GM03348 (cell line): Measurements from ENCODE around the gene SAMD4A.

Experiments
- DNase-seq: peaks from one replicate; pipeline ENCODE4 v3.0.0; 2012; ENCODE audit warnings: low spot score

Gene SAMD4A

DNA sequence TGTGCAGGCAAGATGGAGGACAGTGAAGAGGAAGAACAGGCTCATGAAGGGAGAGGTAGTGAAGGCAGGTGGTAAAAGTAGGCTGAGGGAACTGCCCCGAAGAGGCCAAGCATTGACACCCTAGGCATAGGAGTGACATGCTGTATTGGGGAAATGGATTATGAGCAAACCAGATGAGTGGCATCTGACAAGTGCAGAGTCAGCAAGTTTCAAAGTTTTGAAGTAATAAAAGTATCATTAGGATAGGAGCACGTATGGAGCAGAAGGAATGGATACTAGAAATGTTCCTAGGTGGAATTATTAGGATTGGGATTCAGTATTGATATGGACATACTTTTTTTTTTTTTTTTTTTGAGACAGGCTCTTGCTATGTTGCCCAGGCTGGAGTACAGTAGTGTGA, 139.8 kb downstream of the SAMD4A start:
- no peak for DNase-seq

GRCh38 chr14:54708161-54708560, 141.2 kb downstream of the SAMD4A start:
- DNase-seq: no peak

DNA sequence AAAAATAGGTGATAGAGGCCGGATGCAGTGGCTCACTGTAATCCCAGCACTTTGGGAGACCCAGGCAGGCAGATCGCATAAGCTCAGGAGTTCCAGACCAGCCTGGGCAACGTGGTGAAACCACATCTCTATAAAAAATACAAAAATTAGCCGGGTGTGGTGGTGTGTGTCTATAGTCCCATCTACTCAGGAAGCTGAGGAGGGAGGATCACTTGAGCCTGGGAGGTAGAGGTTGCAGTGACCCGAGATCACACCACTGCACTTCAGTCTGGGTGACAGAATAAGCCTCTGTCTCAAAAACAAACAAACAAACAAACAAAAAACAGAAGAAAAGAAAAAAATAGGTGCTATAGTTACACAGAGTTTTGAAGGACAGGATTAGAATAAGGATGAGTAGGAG, 142.1 kb downstream of the SAMD4A start:
- DNase-seq: no peak

DNA sequence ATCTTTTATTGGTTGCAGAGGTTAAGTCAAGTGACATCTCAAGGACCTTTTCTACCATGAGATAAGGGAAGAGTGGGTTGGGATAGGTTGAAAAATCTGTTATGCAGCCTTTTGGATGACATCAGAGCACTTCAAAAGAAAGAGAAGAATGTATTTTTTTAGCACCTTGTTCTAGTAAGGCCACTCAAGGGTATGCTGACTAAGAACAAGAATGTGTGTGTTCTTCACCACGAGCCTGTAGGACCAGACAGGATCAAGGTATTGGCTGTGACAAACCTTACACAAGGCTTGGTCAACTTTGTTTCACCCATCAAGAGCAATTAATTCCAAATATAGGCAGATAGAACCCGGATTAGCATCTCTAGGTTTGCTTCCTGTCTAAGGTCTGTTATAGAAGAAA, 142.5 kb downstream of the SAMD4A start:
- no peak for DNase-seq

DNA sequence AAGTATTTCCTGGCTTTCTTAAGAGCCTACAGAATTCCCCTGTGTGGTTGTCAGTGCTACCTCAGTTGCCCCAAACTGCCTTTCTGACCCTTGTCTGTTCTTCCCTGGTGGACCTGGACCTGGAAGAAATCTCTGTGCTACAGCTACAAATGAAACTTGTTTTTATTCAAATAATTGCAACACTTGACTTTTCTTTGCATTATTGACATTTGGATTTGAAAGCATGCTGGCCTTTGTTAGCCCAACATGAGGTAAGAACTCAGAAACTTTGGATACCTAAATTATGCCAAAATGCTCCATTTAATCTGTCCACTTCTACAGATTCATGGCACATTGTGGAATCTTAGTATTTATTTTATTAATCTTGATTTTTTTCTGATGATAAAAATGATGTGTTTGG, 142.9 kb downstream of the SAMD4A start:
- DNase-seq: no peak

- no peak for DNase-seq
These were observed 144.4 kb downstream of the SAMD4A start for GRCh38 chr14:54711312-54711711.

DNA sequence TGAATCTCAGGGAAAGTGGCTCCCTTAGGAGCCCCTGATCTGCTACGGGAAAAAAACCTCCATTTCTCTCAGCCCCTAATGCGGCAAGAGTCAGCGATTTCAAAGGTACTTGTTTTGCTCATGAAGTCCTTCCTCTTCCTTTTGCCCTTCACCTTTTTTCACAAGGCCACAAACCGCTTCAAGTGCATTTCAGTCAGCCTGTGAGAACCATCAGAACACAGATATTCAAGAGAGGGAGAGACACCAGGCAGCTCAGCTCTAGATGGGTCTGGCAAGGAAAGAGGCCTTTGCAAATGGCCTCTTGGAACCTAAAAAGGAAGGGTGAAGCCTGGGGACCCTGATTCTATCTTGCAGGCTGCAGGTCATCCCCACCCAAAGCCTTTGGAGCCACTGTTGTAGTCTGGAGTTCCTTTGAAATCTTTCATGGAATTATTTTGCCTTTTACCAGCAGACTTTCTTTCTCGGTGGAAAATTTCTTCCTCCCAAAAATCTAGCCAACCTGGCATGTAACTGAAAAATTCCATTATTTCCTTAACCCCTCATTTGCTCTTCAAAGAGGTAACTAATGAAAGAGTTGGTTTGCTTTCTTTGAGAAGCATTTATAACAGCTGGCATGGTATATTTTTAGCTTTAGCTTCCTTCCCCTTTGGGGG, 145.0 kb downstream of the SAMD4A start:
- no peak for DNase-seq

DNA sequence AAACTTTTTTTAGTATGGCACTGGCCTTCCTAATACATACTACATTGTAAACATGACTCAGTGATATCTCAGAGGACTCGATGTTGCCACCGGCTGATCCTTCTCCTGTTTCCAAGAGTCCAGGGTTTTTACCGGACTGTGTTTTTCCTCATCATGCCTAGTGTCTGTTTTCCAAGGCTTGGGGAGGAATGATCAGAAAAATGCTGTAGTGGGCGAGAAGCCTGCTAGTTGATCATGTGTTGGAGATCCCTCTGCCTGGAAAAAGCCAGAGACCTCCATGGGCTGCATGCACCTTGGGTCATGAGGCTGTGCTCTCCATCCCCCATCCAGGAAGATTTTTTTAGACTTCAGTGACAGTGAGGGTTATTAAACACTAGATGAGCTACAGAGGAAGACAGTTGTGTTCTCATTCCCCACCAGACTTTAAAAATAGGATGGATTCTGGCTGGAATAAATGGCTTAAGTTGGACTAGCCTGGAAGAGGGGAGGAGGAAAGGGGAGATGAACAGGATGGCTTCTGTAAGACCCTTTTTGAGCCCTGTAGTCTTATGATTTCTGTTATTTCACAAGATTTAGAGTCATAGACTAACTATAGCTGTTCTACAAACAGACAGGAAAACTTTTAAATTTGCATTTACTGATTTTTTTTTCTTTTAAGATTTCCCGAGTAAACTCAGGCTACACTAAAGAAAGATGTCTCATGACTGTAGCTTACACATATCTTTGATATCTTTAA, 145.7 kb downstream of the SAMD4A start:
- DNase-seq: peak; percentile 44

DNA sequence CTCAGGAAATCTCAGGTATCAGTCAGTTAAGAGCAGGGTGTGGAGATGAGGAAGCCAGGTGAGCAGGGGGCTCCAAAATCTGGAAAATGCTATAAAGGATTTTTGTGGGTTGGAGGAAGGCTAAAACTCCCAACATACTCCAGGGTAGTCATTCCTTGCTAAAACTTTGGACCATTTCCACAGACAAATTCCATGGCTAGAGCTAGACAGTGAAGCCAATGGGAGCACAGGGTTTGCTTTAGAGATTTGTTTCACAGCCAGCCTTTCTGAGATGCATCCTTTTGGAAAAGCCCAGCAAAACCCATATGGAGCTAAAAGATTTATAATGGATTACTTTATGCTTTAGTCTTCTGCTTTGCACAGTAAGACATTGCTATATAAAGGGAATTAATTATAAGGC, 146.5 kb downstream of the SAMD4A start:
- peak; percentile 83 for DNase-seq

DNA sequence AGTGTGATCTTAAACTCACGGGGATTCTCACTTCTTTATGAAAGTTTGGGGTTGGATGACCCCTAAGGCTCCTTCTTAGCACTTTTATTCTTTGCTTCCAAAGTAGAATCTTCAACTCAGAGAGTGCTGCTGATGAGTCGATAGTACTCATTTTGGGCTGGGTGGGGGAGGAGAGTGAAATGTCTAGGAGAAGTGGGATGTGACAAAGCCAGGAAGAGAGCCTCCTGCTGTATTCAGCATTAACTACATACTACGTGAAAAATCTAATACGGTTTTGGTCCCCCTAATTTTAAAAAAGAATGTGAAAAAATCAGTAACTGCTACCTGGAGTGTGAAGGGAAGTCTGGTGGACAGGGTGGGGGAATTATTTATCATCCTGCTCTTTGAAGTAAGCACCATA, 148.3 kb downstream of the SAMD4A start:
- no peak for DNase-seq

- DNase-seq: peak; percentile 16
These were observed 148.9 kb downstream of the SAMD4A start for GRCh38 chr14:54715811-54716210.

DNA sequence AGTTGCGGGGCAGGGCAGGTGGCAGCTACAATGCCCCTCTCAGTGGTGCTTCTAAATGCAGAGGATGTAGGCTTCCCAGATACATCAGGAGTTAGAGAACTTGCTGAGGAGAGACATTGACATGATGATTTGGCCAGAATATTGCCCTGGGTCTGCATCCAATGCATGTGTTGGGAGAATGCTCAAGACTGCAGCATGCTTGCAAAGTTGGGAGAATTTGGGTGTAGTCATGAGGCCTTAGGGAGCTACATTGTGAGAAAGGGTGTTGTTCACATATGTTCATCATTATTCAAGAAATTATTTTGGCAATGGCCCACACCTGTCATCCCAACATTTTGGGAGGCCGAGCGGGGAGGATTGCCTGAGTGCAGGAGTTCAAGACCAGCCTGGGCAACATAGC, 149.9 kb downstream of the SAMD4A start:
- DNase-seq: no peak

DNA sequence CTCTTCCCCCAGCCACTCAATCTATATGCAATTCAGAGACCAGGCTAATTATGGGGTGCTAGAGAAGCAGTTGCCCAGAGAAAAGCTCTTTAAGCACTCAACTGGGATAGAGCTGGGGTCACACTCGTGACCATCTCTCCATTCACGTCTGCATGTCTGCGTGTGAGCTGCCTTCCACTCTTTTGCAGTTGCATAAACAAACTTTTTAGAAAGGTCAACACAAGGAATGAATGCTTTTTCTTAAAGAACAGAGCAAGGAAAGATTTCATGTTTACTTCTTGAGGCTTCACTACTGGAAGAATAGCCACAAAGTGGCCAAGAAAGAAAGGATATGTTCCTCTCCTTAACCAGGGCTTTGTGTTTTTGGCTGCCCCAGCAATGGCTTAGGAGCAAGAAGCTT, 151.1 kb downstream of the SAMD4A start:
- DNase-seq: no peak

GRCh38 chr14:54719406-54719805, 152.5 kb downstream of the SAMD4A start:
- no peak for DNase-seq

GRCh38 chr14:54722791-54723432, 156.0 kb downstream of the SAMD4A start:
- no peak for DNase-seq

GRCh38 chr14:54724123-54724522, 157.2 kb downstream of the SAMD4A start:
- DNase-seq: no peak

DNA sequence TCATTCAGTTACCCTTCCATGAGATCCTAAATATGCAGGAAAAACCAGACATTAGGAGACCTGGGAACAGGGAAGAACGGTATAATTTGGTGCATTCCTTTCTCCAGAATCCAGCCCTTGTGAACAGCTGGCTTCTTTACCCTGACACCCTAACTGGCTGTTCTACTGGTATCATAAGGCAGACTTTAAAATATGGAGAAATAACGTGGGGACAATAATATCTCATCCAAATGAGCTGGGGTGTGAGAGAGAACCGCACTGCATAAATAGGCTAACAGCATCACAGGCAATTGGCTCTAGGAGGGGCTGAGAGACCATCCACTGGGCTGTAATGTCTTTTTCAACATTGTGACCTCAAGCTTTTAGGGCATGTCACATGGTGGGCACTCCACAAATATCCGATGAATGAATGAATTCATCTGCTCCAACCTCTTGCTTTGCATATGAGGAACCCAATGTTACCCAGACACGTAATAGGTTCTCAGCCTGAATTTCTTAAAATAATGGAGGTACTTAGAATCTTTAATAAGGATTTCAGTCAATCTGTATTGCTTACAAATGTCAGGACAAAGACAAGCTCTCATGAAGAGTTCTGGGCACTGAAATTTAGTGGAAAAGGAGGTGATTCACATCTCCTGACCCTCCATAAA, 157.9 kb downstream of the SAMD4A start:
- no peak for DNase-seq

DNA sequence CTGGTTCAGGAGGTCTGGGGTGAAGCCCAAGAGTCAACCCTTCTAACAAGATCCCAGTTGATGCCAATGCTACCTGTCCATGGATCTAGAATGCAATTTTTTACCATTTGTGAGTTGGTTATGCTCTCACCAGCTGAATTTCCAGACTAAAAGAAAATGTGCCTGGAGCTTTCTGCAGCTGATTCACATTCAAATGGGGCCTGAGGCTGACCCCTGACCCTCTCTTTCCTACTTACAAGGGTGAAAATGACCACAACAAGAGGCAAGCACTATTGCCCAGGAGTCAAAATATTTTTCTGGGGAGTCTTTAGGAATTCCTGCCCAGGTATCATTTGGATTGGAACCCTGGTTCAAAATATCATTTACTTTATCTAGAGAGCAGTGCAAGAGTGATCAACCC, 159.1 kb downstream of the SAMD4A start:
- DNase-seq: no peak

DNA sequence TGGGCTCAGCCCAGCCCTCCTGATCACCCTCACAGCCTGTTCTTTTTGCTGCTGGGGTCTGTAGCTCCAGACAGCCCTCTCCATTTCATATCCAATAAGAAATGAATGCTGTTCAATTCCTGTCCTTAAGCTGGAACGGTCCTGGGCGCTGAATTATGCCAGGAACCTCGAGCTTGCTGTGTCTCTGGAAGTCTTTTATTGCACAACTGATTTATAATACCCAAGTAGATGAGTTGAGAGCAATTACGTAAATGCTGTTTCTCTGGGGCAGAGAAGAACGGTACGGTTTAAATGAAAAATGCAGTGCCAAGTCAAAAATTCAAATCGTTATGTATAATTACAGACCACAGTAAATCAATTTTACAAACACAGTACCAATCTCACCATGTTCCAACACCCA, 161.0 kb downstream of the SAMD4A start:
- peak; percentile 66 for DNase-seq

DNA sequence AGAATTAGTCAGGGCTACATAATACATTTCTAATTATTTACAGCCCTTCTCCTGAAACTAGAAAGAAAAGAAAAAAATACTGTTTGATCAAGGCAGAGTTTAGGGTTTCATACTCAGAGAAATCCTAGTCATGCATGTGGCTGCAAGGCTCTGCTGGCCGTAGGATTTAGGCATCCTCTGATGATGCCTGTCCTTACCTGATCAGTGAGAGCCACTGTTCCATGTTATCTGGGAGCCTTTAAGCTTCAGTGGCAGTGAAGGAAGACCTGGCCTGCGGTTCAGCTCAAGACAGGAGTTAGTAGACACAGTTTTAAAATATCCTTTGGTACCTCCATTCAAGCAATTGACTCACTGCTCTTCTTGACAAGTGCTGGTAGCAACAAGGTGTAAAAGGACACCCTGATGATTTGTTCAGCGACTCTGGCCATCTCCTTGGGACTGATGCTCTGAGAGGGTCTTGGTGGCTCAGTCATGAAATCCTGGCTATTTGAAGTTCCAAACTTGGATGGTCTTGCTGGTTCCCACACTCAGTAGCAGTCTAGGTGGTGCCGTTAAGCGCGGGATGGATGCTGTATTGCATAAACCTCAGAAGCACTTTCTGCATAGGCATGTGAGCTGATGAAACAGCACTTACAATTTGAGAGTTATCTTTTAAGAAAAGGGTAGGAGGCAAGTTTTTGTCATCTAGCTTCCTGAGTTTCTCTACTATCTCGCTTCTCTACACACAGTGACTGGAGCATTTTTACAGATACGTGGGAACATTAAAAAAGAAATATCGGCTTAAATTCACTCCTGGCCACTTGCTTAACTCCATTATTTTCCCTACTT, 162.0 kb downstream of the SAMD4A start:
- DNase-seq: no peak

DNA sequence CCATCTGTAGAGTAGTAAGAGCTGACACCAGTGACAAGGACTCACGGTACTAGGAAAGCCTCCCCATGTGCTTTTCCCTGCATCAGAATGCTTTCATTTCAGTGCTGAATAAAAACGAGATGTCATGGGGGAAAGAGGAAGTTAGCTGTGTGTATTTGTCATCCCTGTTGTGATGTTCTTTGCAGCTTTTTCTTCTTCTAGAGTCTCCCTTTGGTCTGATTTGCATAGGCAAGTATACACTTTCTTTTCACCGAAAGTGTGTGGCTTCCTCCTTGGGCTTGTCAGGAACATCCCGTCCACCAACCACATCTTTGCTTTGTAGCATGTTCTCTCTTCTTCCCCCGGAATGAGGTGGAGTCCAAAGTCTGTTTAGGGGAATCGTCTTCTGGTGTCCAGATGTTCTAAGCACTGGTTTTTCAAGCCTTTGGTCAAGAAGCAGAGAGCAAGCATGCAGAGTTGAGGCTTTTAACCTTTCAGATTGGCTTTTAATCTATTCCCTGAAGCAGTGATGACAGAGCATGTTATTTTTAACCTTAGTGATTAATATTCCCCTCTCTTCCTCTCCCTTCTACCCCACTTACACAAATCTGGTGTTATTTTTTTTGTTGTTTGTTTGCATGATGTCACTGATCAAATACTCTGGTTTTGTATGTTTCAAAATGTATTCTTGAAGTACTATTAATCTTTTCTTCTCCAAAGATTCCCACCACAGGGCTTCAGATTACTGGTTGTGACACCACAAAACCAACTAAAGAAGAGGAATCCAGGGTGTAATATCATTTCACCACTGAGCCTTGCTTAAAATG, 163.4 kb downstream of the SAMD4A start:
- DNase-seq: peak; percentile 80
